Fibroblast of skin of back (primary cell): ENCODE measurements around the gene MITD1. TPM values are rescaled to one million over a fixed set of nuclear protein-coding genes. Genes with fewer than 3 reads are reported as not detected.
"Not testable (repeated sequence)": the region's sequence is repeated elsewhere in the genome, so short reads cannot be mapped to it uniquely, and the experiment has no call there.

Source experiments
- DNase-seq: peaks from one replicate; pipeline ENCODE4 v3.0.0-alpha.2; 2013
- polyA plus RNA-seq, 2 experiments: library from polyadenylated mRNA; unstranded; fragments of 120-200 nt; gene quantifications; one replicate each; pipeline ENCODE4 v1.2.1, GENCODE V29; 2013; ENCODE audit not compliant: insufficient read length in 2 of 2

Gene MITD1
- 18.2 TPM for polyA plus RNA-seq (2013, experiment 1 of 2; ENCODE audit: insufficient read length)
- 16.3 TPM for polyA plus RNA-seq (2013, experiment 2 of 2; ENCODE audit: insufficient read length)

DNA sequence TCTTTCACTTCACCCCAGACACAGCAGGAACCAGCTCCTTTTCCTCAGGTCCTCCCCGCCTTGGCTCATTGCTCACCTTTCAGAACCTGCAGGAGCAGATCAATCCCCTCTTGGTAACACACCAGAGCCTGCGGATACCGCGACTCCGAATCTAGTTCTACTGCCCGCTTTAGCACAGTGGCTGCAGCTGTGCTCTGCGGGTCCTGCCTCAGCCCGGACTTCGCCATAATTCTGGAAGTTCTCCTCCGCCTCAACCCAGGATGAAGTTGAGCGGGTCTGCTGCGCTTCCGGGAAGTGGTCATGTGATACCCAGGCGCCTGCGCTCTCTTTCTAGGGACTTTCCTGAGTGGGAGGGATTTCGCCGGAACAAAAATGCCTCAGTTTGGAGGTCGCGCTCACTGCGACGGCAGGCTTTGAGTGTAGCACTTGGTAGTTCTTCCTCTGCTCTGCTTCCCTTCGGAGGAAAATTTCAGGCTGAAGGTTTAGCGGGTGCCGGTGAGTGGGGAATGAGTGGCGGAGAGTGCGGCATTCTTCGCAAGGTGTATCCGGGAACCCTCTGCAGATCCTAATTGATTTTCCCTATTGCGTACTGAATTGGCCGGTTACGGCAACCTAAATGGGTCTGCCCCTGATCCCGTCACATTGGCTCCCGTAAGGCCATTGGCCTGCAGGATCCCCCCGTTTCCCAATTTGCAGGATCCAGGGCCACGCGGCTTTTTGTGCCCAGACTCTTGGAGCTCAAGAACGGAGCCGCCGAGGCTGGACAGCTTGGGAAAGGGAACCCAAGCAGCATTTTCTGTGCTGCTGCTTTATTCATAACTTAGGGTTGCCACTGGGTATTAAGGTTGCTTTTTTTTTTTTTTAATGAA lies at the start of gene MITD1, which contains the start of gene MRPL30:
TSS of gene MITD1 (minus strand) at position 304 of the 869 bp plus-strand sequence. CDS start at position 227, 77 bp downstream.
TSS of gene MRPL30 (plus strand) at position 430 of the 869 bp plus-strand sequence. CDS start 5,020 bp downstream, outside the sequence.
- DNase-seq, result peak; percentile 96

DNA sequence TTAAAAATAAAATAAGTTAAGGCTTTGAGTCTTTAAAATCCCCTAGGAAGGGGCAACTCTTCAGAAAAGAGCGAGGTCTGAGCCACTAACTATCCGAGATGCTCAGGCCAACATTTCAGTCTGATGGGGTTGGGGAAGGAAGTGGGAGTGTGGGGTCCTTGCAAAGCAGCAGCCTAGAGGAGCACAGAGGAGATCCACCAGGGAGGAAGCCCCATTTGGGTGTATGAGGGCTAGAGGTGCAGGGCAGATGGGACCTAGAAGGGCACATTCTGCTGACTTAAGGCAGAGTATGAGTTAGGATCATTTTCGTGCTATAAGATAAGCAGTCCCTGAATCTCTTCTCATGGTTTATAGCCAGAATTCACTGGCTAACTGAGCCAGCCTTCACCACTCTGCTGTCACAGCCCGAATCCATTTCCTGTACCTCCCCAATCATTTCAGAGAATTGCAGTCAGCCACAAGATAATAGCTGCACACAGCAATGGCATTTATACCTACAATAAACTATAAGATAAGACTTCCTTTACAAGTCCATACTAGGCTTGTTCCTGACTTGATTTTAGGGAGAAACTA lies 37.2 kb upstream of the MITD1 start:
- DNase-seq, result no peak

DNA sequence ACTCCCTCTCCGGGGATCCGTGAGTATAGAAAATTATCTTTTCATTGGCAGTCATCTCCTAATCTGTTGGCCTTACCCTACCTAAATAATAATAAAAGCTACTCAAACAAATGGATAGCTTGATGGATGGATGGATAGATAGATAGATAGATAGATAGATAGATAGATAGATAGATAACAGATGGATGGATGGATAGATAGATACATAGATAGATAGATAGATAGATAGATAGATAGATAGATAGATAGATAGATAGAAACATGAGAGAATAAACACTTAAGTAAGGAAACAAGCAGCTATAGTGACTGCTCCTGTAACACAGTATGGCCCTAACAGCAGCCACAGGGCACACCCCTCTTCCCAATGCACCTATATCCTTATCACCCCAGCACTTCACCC lies 35.2 kb upstream of the MITD1 start:
- no peak for DNase-seq

DNA sequence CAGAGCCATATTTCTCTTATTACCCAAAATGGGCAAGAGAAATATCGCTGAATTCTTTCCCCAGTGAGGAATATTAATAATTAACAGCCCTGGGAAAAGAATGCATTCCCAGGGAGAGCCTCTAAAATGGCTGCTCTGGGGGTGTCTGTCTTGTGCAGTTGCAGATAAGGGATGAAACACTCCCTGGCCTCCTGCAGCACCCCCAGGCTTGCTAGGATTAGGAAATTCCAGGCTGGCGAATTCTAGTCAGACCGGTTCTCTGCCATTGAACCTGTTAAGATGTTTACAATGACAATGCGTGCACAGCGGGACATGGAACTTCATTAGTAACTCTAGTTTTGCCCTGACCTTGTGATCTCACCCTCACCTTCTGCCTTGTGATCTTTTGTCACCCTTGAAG lies 24.6 kb upstream of the MITD1 start:
- no peak for DNase-seq

DNA sequence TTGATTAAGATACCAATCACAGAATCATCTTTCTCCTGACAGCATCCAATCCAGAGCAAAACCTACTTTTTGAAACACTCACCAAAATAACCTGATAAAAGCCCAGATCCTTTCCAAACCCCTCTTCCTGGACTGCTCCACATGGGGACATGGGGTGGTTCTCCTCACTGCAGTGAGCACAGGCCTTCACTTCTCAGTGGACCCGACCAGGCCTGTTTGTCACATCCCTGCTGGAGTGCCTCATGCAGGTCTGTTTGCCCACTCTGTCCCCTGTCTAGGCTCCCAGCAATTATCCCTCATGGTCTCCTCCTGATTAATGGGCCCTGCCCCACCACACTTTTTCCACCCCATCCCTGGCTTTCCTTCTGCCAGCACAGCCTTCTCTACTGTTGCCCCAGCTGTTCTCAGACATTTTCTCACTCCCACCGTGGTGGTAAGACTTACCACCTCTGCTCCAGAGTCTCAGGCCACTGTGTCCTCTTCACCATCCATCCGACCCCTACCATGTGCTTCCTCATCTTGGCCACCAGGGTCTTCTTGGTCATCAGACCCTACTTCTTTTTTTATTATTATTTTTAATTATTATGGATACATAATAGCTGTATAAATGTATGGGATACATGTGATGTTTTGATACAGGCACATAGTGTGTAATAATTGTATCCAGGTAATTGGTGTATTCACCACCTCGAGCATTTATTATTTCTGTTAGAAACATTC lies 21.3 kb upstream of the MITD1 start:
- no peak for DNase-seq

DNA sequence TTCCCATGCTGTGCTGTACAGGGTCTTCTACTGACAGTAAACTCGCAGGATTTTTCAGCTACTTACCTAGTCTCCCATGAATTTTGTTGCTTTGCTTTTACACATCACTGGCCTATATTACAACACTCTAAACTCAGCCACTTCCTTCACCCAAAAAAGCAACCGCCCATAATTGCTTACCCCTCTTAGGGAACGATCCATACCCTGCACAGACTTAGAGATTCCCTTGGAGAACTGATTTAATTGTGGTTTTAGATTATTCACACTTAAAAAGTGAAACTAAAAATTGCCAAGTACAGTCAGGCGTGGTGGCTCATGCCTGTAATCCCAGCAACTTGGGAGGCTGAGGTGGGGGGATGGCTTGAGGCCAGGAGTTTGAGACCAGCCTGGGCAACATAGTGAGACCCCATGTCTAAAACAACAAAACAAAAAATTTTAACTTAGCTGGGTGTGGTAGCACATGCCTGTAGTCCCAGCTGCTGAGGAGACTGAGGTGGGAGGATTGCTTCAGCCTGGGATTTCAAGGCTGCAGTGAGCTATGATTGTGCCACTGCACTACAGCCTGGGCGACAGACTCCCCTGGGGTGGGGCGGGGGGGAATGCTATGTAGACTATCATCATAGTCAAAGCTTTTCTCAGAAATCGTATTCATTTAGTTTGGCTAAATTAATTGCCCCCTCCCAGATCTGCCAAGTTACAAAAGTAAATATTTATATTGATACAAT lies 19.4 kb upstream of the MITD1 start:
- no peak for DNase-seq

DNA sequence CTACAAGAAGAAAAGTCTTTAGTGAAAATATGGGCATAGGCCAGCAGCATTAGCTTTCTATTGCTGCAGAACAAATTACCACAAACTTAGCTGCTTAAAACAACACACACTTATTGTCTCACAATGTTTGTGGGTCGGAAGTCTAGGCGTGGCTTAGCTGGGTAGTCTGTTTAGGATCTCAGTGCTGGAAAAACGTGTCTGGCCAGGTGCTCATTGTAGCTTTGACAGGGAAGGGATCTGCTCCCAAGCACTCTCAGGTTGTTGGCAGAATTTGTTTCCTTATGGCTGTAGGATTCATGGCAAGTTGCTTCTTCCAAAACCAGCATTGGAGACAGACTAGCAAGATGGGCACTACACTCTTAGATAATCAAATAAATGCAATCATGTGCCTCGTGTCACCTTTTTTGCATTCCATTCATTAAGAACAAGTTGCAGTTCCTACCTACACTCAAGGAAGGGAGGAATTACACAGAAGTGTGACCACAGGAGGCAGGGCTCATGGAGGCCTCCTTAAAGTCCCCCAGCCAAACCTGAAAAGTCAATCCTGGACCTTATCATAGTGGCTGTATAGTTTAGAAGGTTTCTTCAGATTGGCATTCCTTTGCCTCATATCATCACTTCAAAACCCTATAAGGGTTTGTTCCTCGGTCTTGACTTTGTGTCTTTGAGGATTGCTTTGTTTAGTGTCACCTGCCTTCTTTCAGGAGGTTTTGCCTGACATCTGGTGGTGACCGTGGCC lies 17.4 kb upstream of the MITD1 start:
- DNase-seq, result no peak

DNA sequence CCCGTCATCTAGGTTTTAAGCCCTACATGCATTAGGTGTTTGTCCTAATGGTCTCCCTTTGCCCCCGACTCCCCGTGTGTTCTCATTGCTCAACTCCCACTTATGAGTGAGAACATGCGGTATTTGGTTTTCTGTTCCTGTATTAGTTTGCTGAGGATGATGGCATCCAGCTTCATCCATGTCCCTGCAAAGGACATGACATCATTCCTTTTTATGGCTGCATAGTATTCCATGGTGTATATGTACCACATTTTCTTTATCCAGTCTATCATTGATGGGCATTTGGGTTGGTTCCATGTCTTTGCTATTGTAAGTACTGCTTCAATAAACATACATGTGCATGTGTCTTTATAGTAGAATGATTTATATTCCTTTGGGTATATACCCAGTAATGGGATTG lies 11.5 kb upstream of the MITD1 start:
- DNase-seq, result not testable (repeated sequence)

DNA sequence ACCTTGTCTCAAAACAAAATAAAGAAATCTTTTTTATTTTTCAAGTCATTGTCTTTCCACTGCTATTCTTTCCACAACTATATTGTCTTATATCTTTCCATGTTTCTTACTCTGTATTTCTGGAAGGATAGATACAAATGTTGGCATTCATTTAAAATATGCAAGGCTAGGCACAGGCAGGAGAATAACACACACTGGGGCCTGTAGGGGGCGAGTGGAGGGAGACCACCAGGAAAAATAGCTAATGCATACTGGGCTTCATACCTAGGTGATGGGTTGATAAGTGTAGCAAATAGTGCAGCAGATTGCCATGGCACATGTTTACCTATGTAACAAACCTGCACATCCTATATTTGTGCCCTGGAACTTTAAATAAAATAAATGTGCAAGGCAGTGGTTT lies 9.7 kb upstream of the MITD1 start:
- DNase-seq, result no peak

DNA sequence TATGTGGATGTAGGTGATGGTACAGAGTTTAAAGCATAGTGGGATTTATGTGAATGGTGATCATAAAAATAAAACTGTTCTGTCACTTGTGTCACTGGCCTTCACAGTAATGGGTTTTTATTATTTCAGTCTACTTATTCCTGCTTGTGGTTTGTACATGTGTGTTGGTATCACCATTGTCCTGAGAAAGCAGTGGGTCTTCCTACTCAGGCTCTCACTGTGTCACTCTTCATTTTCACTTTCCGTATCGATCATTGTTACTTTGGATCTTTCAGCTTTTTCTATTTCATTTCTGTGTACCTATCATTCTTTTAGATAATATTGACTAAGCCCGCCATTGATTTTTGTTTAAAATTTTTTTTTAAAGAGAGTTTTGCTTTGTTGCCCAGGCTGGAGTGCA lies 7.5 kb upstream of the MITD1 start:
- DNase-seq, result no peak

DNA sequence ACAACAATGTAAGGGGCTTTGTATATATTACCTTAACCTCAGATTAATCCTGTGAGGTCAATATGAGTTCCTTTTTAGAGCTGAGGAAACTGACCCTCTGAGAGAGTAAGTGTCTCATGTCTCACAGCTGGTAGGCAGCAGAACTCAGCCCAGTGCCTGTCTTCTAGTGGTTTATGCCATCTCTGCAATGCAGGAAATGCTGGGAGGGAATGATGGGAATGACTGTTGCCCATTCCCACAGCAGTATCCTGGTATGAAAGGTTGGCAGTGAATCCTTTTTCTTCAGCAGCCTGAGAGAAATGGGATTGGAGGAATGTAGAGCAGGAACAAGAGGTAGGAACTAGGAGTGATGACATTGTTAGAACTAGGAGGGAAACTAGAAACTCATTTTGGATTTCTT lies 6.2 kb upstream of the MITD1 start:
- DNase-seq, result no peak

DNA sequence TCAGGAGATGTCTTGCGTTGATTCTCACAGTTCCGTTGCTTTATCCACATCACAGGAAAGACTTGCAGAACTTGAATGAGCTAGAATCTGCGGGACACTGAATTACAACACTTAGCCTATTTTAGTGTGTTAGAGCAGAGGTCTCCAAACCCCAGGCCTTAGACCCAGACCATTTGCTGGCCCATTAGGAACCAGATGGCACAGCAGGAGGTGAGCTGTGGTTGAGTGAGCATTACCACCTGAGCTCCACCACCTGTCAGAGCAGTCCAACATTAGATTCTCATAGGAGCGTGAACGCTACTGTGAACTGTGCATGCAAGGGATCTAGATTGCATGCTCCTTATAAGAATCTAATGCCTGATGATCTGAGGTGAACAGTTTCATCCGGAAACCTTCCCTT lies 4.0 kb upstream of the MITD1 start:
- DNase-seq, result no peak

DNA sequence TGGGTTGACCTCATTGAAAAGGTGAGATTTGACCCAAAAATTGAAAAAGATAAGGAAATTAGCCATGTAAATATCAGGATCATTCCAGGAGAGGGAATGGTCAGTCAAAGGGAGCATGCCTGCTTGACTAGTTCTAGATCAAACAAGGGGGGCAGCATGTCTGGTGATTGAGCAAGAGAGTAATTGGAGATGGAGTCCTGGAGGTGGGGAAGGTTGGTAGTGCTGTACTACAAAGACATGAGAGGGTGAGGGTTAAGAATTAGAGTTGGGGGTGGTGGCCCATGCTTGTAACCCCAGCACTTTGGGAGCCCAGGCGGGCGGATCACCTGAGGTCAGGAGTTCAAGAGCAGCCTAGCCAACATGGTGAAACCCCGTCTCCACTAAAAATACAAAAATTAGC lies 2.2 kb upstream of the MITD1 start:
- DNase-seq, result no peak

DNA sequence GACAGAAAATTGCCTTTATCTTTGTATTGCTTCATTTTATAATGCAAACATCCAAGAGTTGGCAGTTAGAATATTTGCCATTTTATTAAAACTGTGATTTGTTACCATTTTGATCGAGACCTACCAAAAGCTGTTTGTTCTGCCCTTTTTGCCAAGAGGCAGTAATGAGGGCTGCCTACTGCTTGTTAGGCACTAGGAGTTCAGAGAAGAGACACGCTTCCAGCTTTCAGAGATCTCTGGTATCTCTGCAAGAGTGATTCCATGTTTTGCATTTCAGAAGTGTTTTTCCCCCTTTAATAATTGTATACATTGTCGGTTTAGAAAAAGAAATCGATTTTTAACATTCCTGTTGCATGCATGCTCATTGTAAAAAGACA lies 754 bp upstream of the MITD1 start:
- peak; percentile 1 for DNase-seq

DNA sequence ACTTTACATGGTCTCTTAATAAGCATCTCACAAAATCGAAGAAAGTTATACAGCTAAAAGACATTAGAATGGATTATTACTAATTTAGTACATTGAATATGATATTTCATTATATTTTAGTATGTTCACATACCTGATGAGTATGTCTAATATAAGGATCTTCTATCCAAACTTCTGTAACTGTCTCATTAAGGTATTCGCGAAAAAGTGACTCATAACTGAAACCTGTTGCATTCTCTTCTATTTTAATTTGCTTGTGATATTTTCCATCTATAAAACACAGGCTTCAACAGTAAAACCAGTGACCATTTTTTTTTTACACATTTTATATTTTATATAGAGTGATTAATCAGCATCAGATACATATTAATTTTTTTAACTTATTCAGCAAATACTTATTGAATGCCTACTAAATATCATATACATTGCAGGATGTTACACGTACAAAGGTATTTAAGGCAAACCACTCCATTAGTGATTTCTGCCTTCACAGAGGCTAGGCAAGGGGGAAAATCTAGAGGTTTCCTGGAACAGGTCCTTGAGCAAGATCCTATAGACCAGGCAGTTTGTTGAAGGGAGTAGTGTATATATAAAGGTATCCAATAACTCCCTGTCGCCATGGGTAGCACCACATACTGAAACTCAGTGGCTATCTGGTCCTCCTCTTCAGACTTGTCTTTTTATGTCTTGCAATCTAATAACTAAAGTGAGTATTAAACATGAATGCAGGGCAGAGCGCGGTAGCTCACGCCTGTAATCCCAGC lies 9.3 kb downstream of the MITD1 start:
- DNase-seq, result no peak

DNA sequence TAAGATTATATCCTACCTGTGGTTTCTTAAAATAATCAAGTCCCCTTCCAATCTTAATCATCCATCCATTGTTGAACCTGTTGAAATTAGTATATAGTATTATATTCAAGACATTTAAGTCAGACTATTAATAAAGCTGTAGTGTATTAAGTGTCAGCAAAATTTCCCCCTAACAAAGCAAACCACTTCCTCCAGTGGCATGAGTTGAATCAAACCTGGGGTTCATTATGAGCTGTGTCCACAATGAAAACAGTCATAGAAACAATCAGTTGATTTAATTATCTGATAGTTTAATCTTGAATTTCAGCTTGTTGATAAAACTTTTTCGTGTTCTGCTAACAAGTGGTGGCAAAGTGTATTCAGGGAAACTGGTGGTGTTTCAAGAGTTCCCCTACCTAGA lies 11.3 kb downstream of the MITD1 start:
- no peak for DNase-seq

DNA sequence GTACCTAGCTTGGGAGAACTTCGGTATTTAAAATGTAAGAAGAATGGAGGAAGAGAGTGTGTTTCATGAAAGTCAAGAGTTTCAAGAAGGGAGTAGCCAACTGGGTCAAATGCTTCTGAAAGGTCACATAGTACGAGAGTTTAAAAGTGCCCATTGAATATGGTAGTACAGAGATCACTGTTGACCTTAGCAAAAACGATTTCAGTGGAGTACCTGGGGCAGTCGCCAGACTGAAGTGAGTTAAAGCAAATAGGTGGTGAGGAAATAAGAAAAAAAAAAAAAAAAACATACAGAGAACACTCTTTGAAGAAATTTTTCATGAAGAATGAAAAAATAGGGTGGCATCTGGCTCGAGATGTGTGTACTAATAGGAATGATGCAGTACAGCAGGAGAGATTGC lies 14.6 kb downstream of the MITD1 start:
- no peak for DNase-seq

DNA sequence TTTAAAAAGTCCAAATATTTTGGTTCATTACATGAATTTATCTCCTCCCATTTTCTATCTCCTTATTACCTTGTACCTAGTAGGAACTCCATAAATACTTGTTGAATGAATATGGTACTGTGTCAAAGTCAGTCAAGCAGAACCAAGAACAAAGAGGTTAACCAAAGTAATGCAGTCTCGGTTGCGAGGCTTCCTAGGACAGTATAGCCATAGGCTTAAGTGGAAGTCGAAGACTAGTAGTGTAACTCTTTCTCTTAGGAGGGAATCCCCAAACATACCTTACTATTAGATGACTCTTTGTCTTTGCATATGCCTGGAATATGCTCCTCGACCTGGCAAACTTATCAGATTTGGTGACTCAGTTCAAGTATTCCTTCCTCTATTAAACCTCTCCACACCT lies 21.3 kb downstream of the MITD1 start:
- DNase-seq, result no peak

DNA sequence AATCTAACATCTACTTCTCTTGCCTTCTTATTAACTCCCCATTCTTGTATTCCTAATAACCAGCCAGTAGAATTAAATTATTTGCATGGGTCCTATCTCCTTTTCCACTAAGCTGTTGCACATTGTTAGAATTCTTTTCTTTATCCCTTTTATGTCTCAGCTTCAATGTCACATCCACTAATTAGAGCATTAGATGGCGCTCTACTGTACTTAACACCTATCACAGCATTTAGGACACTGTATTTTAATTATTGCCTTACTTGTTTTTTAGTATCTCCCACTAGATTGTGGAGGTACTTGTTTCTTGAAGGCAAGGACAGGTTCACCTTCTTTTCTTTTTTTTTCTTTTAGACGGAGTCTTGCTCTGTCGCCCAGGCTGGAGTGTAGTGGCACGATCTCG lies 22.3 kb downstream of the MITD1 start:
- no peak for DNase-seq

DNA sequence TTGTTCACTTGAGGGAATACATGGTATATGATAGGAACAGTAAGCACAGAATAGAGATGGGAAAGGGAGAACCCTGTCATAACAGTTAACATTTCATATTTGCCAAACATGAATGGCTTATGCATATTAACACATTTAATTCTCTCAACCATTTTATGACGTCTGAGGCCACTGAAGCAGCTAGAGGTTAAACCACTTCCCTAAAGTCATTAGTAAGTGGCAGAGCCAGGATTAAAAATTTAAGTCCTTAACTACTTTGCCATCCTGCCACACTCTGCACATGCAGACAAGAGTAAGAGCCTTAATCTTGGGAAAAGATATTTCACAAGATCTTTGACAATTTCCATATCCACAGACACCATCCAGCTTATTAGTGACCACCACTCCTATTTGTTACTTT lies 24.0 kb downstream of the MITD1 start:
- no peak for DNase-seq
